Type B pancreatic cell (in vitro differentiated cells): ENCODE data around the gene RSBN1L. TPM values are rescaled to one million over a fixed set of nuclear protein-coding genes. Genes with fewer than 3 reads are reported as not detected.

Source experiments
- DNase-seq: peaks from one replicate; pipeline ENCODE4 v3.0.0; 2021; ENCODE audit warnings: mixed read lengths; ENCODE audit not compliant: unreplicated experiment; ENCODE audit errors: extremely low spot score
- H3K27ac Mint-ChIP-seq: 2 replicates; pipeline ENCODE4 v1.8.0; 2021; ENCODE audit warnings: mild to moderate bottlenecking, mixed read lengths
- H3K27me3 Mint-ChIP-seq: 2 replicates; pipeline ENCODE4 v1.8.0; 2021; ENCODE audit warnings: mixed read lengths
- H3K36me3 Mint-ChIP-seq: 2 replicates; pipeline ENCODE4 v1.8.0; 2021; ENCODE audit warnings: mixed read lengths
- H3K4me1 Mint-ChIP-seq: one replicate; pipeline ENCODE4 v1.8.0; 2021; ENCODE audit warnings: mixed read lengths; ENCODE audit not compliant: unreplicated experiment
- H3K4me3 Mint-ChIP-seq: 2 replicates; pipeline ENCODE4 v1.8.0; 2021; ENCODE audit warnings: mild to moderate bottlenecking, mixed read lengths
- H3K9me3 Mint-ChIP-seq: 2 replicates; pipeline ENCODE4 v1.8.0; 2021; ENCODE audit warnings: mixed read lengths
- total RNA-seq: library from RNA; stranded (reverse); gene quantifications from 2 replicates; pipeline ENCODE4 v1.2.1, GENCODE V29; 2021; ENCODE audit warnings: low replicate concordance
- TF ChIP-seq, protein P1 (sequence below): fragments of 200-600 bp; sonication (generic); conservative IDR thresholded peaks from 2 replicates; pipeline ENCODE4 v1.5.0; 2021; ENCODE audit warnings: antibody characterized with exemption, mild to moderate bottlenecking

The RSBN1L gene
- total RNA-seq, 1 donor from 2014 or later, result 20.4 TPM

DNA sequence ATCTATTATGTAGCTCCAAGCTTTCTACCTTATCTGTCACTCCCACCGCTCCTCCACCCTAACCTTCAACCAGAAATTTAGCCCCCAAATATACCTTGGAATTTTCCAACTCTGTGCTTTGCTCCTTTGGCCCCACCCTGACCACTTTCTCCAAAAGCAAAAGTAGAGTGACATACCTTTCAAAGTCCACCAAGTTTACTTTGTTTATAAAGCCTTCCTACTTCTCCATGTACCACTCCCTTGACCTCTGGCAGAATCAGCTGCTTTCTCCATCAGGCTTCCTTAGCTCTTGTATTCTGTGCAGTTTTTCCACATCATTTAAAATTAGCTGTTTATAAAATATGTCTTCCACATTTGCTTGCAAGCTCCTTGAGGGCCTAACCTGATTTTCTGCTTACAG, 40.9 kb upstream of the RSBN1L start:
- peaks cover 4% of the 10 kb centered on the region for H3K36me3 Mint-ChIP-seq
- H3K27ac Mint-ChIP-seq, result no peak overlapping the region
- TF ChIP-seq, protein P1, sequence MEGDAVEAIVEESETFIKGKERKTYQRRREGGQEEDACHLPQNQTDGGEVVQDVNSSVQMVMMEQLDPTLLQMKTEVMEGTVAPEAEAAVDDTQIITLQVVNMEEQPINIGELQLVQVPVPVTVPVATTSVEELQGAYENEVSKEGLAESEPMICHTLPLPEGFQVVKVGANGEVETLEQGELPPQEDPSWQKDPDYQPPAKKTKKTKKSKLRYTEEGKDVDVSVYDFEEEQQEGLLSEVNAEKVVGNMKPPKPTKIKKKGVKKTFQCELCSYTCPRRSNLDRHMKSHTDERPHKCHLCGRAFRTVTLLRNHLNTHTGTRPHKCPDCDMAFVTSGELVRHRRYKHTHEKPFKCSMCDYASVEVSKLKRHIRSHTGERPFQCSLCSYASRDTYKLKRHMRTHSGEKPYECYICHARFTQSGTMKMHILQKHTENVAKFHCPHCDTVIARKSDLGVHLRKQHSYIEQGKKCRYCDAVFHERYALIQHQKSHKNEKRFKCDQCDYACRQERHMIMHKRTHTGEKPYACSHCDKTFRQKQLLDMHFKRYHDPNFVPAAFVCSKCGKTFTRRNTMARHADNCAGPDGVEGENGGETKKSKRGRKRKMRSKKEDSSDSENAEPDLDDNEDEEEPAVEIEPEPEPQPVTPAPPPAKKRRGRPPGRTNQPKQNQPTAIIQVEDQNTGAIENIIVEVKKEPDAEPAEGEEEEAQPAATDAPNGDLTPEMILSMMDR, result no peak
- no peak for DNase-seq
- no peaks in the 10 kb centered on the region for H3K9me3 Mint-ChIP-seq
- H3K27me3 Mint-ChIP-seq, result no peaks in the 10 kb centered on the region
- H3K4me1 Mint-ChIP-seq, result peaks cover 4% of the 10 kb centered on the region
- H3K4me3 Mint-ChIP-seq, result no peak overlapping the region

DNA sequence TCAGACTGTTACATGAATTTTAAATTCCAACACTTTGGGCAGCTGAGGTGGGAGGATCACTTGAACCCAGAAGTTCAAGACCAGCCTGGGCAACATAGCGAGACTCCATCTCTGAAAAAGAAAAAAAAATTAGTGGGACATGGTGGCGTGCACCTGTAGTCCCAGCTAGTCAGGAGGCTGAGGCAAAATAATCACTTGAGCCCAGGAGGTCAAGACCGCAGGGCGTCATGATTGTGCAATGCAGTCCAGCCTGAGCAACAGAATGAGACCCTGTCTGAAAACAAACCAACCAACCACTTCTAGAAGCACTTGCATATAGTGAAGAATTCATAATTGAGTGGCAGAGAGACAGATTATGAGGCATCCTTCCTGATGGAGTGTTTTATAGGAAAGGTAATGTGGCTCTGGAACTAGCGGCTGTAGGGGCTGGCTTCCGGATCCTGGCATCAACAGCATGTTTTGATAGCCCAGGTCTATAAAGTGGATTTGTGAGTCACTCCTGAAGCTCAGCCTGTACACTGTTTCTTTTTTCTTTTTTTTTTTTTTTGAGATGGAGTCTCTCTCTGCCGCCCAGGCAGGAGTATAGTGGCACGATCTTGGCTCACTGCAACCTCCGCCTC, 40.3 kb upstream of the RSBN1L start:
- H3K4me3 Mint-ChIP-seq, result no peak overlapping the region
- peaks cover 4% of the 10 kb centered on the region for H3K36me3 Mint-ChIP-seq
- H3K27me3 Mint-ChIP-seq, result no peaks in the 10 kb centered on the region
- TF ChIP-seq, protein P1, result no peak
- H3K4me1 Mint-ChIP-seq, result peaks cover 4% of the 10 kb centered on the region
- peak; percentile 24 for DNase-seq
- H3K9me3 Mint-ChIP-seq, result no peaks in the 10 kb centered on the region
- H3K27ac Mint-ChIP-seq, result no peak overlapping the region

DNA sequence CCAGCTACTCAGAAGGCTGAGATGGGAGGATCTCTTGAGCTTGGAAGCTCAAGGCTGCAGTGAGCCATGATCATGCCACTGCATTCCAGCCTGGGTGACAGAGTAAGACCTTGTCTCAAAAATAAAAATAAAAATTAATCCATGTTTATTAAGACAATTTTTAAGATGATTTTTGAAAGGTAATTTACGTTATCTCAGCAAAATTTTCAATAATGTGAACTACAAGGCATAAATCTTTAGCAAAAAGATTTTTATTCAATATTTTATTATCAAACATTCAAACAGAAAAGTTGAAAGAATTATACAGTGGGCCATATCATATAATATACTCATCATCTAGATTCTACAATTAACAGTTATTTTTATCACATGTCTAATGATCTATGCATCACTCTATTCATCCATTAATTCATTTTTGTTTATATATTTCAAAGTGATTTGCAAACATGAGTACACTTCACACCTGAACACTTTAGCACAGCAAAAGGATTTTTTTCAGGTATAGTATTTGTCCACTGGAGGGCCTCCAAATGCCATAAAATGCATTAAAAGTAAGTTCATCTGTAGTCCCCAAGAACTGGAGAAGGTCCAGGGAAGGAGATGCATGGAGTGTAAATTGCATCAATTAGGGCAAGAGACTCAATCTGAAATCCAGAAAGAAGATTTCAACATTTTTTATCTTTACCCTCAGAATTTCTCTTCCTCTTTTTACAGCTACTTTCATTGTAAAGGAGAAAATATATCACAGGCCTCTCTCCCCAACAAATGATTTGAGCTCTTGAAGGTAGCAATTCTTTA, 38.6 kb upstream of the RSBN1L start:
- no peaks in the 10 kb centered on the region for H3K9me3 Mint-ChIP-seq

DNA sequence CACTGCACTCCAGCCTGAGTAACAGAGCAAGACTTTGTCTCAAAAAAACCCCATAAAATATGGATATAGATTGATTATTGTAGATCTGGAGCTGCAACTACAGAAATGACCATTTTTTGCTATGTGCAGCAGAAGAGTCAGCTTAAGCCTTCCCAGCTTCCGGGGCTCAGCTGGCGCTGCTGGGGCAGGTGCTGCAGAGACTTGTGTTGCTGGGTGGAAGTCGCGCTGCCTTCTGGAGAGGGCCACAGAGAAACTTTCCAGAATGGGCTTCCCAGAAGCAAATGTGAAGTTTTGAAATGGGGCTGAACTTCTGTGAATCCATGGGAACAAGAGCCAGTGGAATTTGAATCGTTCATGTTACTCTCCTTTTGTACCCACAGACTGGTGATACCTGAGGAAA, 37.3 kb upstream of the RSBN1L start:
- H3K4me3 Mint-ChIP-seq, result no peak overlapping the region
- no peaks in the 10 kb centered on the region for H3K27me3 Mint-ChIP-seq
- no peaks in the 10 kb centered on the region for H3K9me3 Mint-ChIP-seq
- peaks cover 4% of the 10 kb centered on the region for H3K36me3 Mint-ChIP-seq
- peak; percentile 51 for DNase-seq
- TF ChIP-seq, protein P1, result no peak
- H3K4me1 Mint-ChIP-seq, result no peaks in the 10 kb centered on the region
- no peak overlapping the region for H3K27ac Mint-ChIP-seq

More for the DNA sequence above, 38.6 kb upstream of the RSBN1L start:
- H3K4me3 Mint-ChIP-seq, result no peak overlapping the region
- peaks cover 4% of the 10 kb centered on the region for H3K36me3 Mint-ChIP-seq
- no peaks in the 10 kb centered on the region for H3K27me3 Mint-ChIP-seq
- H3K4me1 Mint-ChIP-seq, result no peaks in the 10 kb centered on the region
- DNase-seq, result no peak
- no peak overlapping the region for H3K27ac Mint-ChIP-seq
- TF ChIP-seq, protein P1, result peak; percentile 81

DNA sequence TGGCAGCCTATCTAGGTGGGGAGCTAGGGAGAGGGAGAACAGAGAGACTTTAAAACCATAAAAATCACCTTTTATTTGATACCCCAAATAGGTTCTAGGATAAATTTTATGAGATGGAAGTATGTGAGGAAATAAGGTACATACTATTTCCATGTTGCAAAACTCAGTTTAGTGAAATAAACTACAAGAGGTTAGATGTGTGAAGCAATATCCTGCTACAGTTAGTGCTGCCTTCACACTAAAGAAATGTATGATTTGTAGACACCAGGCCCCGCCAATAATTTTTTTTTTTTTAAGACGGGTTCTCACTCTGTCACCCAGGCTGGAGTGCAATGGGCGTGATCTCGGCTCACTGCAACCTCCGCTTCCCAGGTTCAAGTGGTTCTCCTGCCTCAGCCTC, 34.4 kb upstream of the RSBN1L start:
- no peaks in the 10 kb centered on the region for H3K27me3 Mint-ChIP-seq
- peaks cover 4% of the 10 kb centered on the region for H3K36me3 Mint-ChIP-seq
- DNase-seq, result no peak
- TF ChIP-seq, protein P1, result no peak
- H3K4me1 Mint-ChIP-seq, result no peaks in the 10 kb centered on the region
- H3K4me3 Mint-ChIP-seq, result no peak overlapping the region
- H3K9me3 Mint-ChIP-seq, result no peaks in the 10 kb centered on the region
- H3K27ac Mint-ChIP-seq, result no peak overlapping the region
